Bronchial epithelial cell (primary cell): ENCODE measurements around the gene CDC42BPG. TPM values are rescaled to one million over a fixed set of nuclear protein-coding genes. Genes with fewer than 3 reads are reported as not detected.

ENCODE experiments used
- DNase-seq: peaks from one replicate; pipeline ENCODE4 v3.0.0-alpha.2; 2010; ENCODE audit warnings: low read depth
- FAIRE-seq: peaks from 2 replicates; lab custom pipeline; 2011; peaks lifted over from hg19 to GRCh38; lab: Jason Lieb, UNC
- H3K27me3 ChIP-seq: 2 replicates; pipeline ENCODE4 v1.5.1; 2011; ENCODE audit warnings: low read length; ENCODE audit not compliant: control insufficient read depth, insufficient read depth
- H3K36me3 ChIP-seq: 2 replicates; pipeline ENCODE4 v1.5.1; 2011; ENCODE audit warnings: low read length; ENCODE audit not compliant: control insufficient read depth, insufficient read depth
- H3K4me3 ChIP-seq: 2 replicates; pipeline ENCODE4 v1.5.1; 2011; ENCODE audit warnings: mild to moderate bottlenecking, low read depth, low read length, control low read depth
- total RNA-seq: library from RNA; depleted of rRNA; stranded (reverse); fragments of >200 nt; gene quantifications from 2 replicates; pipeline ENCODE4 v1.2.1, GENCODE V29; 2014
- TF ChIP-seq, protein P1 (sequence below): IDR thresholded peaks from 2 replicates; pipeline ENCODE4 v1.5.1; 2011; ENCODE audit warnings: mild to moderate bottlenecking, moderate library complexity, low read length, control low read depth, inconsistent platforms; ENCODE audit not compliant: insufficient read depth, severe bottlenecking

CDC42BPG gene
- total RNA-seq, 1 donor from 2014 or later = 16.6 TPM

- TF ChIP-seq, protein P1, sequence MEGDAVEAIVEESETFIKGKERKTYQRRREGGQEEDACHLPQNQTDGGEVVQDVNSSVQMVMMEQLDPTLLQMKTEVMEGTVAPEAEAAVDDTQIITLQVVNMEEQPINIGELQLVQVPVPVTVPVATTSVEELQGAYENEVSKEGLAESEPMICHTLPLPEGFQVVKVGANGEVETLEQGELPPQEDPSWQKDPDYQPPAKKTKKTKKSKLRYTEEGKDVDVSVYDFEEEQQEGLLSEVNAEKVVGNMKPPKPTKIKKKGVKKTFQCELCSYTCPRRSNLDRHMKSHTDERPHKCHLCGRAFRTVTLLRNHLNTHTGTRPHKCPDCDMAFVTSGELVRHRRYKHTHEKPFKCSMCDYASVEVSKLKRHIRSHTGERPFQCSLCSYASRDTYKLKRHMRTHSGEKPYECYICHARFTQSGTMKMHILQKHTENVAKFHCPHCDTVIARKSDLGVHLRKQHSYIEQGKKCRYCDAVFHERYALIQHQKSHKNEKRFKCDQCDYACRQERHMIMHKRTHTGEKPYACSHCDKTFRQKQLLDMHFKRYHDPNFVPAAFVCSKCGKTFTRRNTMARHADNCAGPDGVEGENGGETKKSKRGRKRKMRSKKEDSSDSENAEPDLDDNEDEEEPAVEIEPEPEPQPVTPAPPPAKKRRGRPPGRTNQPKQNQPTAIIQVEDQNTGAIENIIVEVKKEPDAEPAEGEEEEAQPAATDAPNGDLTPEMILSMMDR = no peak
- no peak for DNase-seq
- H3K4me3 ChIP-seq = no peak overlapping the region
Measured at GRCh38 chr11:64891215-64891848, 46.9 kb upstream of the CDC42BPG start.

DNA sequence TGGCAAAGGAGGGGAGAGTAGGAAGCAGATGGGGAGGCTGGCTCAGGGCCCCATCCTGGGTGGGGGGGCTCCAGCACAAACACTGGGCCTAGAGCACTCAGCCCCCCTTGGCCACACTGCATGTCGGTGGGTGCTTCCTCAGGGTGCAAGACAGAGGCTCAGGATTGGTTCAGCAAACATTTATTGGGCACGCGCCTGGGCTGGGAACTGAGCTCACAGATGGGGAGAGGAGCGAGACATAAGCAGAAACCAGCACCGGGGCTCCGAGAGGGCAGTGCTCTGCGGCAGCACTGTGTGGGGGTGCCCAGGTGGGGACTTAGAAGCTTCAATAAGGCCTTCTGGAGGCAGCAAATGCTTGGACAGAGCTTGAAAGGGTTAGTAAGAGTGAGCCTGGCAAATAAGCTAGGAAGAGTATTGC lies 46.1 kb upstream of the CDC42BPG start:
- FAIRE-seq (no peak), DNase-seq (no peak)
- Histone ChIP-seq H3K4me3 (no peak overlapping the region), H3K27me3 (no peaks in the 10 kb centered on the region), H3K36me3 (peaks cover 2% of the 10 kb centered on the region)
- TF ChIP-seq, protein P1 = no peak

More at GRCh38 chr11:64891215-64891848, 46.9 kb upstream of the CDC42BPG start:
- Histone ChIP-seq H3K36me3 (peaks cover 2% of the 10 kb centered on the region), H3K27me3 (no peaks in the 10 kb centered on the region)
- no peak for FAIRE-seq

DNA sequence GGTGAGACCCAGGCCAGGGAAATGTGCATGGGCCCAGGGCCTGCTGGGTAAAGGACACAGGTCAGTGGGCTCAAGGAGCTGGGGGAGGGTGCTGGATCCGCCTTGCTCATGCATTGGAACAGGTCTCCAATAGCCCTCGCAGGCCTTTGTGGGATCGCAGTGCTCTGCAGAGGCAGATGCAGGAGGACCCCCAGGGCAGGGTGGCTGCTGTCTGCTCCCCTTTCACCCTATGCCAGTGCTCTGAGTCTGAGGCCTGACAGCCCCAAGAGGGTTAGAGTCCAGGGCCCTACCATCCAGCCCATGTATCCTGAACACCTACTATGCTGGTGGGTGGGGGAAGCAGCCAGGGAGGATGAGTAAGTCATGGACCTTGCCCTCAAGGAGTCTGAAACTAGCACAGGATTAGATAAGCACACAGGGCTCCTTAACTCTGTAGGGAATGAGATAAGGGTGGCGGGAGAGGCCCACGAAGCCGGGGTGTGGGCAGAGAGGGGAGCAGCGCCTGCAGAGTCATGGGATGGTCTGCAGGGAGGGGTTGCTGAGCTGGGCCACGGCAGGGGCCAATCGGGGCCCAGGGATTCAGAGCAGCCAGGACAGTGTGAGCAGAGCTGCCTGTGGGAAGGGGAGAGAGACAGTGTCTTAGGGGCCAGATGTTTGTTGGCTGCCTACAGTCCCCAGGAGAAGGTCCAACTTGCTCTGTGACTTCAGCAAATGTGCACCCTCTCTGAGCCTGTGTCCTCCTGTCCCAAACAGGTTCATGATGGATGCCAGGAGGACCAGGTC lies 44.5 kb upstream of the CDC42BPG start:
- FAIRE-seq (no peak), DNase-seq (no peak)
- no peaks in the 10 kb centered on the region for H3K36me3 ChIP-seq
- H3K4me3 ChIP-seq = no peak overlapping the region
- TF ChIP-seq, protein P1 = no peak
- no peaks in the 10 kb centered on the region for H3K27me3 ChIP-seq

DNA sequence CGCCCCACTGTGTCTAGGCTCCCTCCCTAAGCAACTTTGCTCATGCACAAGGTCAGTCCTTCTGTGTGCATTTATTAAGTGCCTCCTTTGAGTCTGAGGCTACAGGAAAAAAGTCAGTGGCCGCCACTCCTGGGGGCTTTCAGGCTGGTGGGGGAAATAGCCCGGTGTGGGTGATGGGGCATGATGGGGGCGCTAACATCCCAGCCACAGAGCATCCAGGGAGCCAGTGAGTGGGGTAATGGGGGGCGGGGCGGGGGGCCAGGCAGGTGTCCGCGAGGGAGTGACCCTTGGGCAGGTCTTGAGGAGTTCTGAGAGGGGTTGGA lies 43.9 kb upstream of the CDC42BPG start:
- TF ChIP-seq, protein P1 = no peak
- Histone ChIP-seq H3K4me3 (no peak overlapping the region), H3K36me3 (no peaks in the 10 kb centered on the region), H3K27me3 (no peaks in the 10 kb centered on the region)
- DNase-seq (no peak), FAIRE-seq (no peak)

DNA sequence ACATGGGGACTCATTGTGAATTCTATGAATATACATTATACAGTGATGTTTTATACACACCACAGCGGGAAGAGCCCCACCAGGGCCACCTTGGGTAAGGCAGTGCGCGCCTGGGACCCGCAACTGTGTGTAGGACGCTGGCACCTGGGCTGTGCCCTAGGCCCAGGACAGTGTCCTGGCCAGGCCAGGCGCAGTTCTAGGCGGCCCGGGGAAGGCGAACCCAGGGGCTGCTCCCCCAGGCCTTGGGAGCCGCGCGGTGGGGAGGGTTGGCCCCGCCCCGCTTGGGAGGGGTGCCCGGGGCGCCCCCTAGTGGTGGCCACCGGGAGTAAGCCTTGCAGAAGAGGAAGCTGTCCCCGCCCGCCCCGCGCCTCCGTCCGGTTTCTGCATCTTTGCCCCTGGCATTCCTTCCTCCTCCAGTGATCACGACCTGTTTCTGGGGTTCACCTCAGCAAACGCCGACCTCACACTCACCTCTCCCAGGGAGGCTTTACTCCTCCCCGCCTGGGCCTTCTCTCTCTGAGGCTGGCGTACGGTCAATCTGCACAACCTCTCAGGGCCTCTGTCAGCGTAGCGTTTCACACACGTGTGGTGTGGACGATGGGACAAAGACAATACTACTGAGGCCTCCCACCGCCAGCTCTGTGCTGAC lies 43.4 kb upstream of the CDC42BPG start:
- Histone ChIP-seq H3K36me3 (no peaks in the 10 kb centered on the region), H3K27me3 (no peaks in the 10 kb centered on the region), H3K4me3 (no peak overlapping the region)
- DNase-seq (peak; percentile 17), FAIRE-seq (no peak)
- TF ChIP-seq, protein P1 = peak; percentile 97
